ENCODE data around the gene CNNM3. TPM values are rescaled to one million over a fixed set of nuclear protein-coding genes. Genes with fewer than 3 reads are reported as not detected.

Gene CNNM3
- polyA plus RNA-seq, 4 donors: 5.7 to 36.8 (median 11.3) TPM

DNA sequence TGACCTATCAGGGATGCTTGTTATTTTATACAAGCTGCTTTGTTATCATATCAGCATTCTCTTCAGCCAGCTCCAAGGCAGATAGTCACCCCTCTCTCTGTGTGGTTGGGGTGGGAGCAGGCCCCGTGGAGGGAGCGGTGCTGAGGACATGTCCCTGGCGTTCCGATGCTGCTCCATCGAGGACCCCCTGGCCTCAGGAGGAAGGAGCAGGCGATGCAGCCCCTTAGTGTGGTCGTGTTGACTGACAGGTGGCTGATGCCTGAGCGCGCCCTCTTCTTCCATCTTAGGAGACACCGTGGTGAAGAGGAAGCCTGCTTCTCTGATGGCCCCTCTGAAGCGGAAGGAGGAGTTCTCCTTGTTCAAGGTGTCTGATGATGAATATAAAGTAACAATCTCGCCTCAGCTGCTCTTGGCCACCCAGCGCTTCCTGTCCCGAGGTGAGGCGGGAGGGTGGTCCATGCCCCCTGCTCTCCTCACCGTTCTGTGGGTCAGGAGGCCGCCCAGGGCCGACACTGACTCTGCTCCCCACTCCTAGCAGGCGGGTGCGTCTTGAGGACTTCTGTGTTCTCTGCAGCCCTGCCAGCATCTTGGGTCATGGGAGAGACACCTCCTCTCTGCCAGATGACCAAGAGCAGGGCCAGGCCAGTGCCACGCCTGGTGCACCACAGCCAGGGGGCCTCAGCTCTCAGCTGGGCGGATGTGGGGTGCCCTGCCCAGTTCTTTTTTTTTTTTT, 10.6 kb downstream of the CNNM3 start:
- peaks cover 0 to 30% (median 0%) of the 10 kb centered on the region in 3 donors for H3K4me1 ChIP-seq (ENCODE audit: control insufficient read depth in 3 of 3, insufficient read depth in 2 of 3, low read depth in 1 of 3, low read length in 2 of 3)
- no peaks in the 10 kb centered on the region for H3K27me3 ChIP-seq (ENCODE audit: control insufficient read depth in 3 of 3, insufficient read depth in 3 of 3, low read length in 3 of 3)
- no peaks in the 10 kb centered on the region for H3K9me3 ChIP-seq (ENCODE audit: control insufficient read depth in 2 of 2, insufficient read depth in 1 of 2, low read depth in 1 of 2, low read length in 1 of 2)
- 94 to 95% (median 94%) methylated on average over 21 to 22 of the region's 22 CpGs for WGBS, 3 donors
- H3K27ac ChIP-seq (ENCODE audit: low read depth in 1 of 3, low read length in 2 of 3): no peak overlapping the region
- FAIRE-seq (no peak), DNase-seq (no peak)
- H3K4me3 ChIP-seq (ENCODE audit: low read depth in 1 of 3, low read length in 3 of 3): no peak overlapping the region
- H3K36me3 ChIP-seq (ENCODE audit: control insufficient read depth in 3 of 3, insufficient read depth in 2 of 3, low read depth in 1 of 3, low read length in 3 of 3): peaks cover 5 to 90% (median 18%) of the 10 kb centered on the region in 3 donors

DNA sequence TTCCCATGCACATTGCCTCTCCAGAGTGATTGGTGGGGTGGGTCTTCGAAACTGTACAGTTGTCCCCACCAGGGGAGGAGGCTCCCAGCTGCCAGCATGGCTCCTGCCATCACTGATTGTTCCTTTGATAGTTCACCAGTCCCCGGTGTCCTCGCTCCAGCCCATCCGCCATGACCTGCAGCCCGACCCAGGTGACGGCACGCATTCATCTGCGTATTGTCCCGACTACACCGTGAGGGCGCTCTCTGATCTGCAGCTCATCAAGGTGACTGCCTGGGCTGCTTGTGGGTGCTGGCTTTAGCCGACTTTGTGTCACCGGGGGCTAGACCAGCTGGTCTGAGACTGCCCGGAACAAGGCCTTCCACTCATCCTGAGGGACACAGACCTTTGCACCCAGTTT, 12.4 kb downstream of the CNNM3 start:
- no peak overlapping the region for H3K27ac ChIP-seq (ENCODE audit: low read depth in 1 of 3, low read length in 2 of 3)
- 94 to 96% (median 95%) methylated on average over 14 of the region's 14 CpGs for WGBS, 3 donors
- peaks cover 15 to 92% (median 20%) of the 10 kb centered on the region in 3 donors for H3K36me3 ChIP-seq (ENCODE audit: control insufficient read depth in 3 of 3, insufficient read depth in 2 of 3, low read depth in 1 of 3, low read length in 3 of 3)
- H3K27me3 ChIP-seq (ENCODE audit: control insufficient read depth in 3 of 3, insufficient read depth in 3 of 3, low read length in 3 of 3): no peaks in the 10 kb centered on the region
- H3K4me1 ChIP-seq (ENCODE audit: control insufficient read depth in 3 of 3, insufficient read depth in 2 of 3, low read depth in 1 of 3, low read length in 2 of 3): peaks cover 0 to 25% (median 5%) of the 10 kb centered on the region in 3 donors
- no peak overlapping the region for H3K4me3 ChIP-seq (ENCODE audit: low read depth in 1 of 3, low read length in 3 of 3)
- DNase-seq (no peak), FAIRE-seq (no peak)
- no peaks in the 10 kb centered on the region for H3K9me3 ChIP-seq (ENCODE audit: control insufficient read depth in 2 of 2, insufficient read depth in 1 of 2, low read depth in 1 of 2, low read length in 1 of 2)

DNA sequence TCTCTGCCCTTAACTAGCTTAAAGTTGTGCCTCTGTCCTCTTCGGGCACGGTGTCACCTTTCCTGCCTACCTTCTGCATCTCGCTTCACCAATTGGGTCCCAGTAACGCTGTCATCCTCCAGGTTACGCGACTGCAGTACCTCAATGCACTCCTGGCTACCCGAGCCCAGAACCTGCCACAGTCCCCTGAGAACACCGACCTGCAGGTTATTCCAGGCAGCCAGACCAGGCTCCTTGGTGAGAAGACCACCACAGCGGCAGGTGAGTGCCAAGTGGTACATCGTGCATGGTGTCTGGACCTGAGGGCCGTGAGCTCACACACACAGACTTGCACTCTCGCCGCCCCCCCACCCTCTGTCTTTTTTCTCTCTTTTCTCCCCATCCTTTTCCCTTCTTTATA, 12.8 kb downstream of the CNNM3 start:
- Histone ChIP-seq H3K9me3 (ENCODE audit: control insufficient read depth in 2 of 2, insufficient read depth in 1 of 2, low read depth in 1 of 2, low read length in 1 of 2) (no peaks in the 10 kb centered on the region), H3K36me3 (ENCODE audit: control insufficient read depth in 3 of 3, insufficient read depth in 2 of 3, low read depth in 1 of 3, low read length in 3 of 3) (peaks cover 15 to 88% (median 20%) of the 10 kb centered on the region in 3 donors), H3K4me3 (ENCODE audit: low read depth in 1 of 3, low read length in 3 of 3) (no peak overlapping the region), H3K27me3 (ENCODE audit: control insufficient read depth in 3 of 3, insufficient read depth in 3 of 3, low read length in 3 of 3) (no peaks in the 10 kb centered on the region), H3K27ac (ENCODE audit: low read depth in 1 of 3, low read length in 2 of 3) (no peak overlapping the region), H3K4me1 (ENCODE audit: control insufficient read depth in 3 of 3, insufficient read depth in 2 of 3, low read depth in 1 of 3, low read length in 2 of 3) (peaks cover 0 to 22% (median 5%) of the 10 kb centered on the region in 3 donors)
- 96 to 97% (median 97%) methylated on average over 13 of the region's 13 CpGs for WGBS, 3 donors
- FAIRE-seq: no peak
- DNase-seq: no peak

DNA sequence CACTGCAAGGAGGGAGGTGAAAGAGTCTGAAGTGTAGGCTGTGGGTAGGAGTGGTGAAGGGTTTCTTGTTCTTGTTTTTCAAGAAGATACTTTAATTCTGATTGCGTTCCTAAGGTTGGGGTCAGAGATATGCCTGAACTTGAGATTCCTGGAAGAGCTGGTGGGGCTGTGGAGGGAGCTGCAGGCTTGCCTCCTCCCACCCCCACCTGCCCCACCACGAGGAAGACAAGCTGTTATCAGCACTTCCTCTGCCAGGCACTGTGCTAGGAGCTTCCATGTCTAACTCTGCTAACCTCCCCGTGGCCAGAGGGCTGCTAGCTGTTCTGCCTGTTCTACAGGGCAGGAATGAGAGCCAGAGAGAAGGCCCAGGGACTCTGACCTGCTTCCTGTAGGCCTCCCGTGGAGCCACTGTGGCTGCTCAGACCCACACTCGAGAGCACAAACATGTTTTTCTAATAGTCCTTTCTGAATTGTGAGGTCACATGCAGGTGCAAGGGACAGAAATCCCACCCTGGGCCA, 14.0 kb downstream of the CNNM3 start:
- H3K36me3 ChIP-seq (ENCODE audit: control insufficient read depth in 3 of 3, insufficient read depth in 2 of 3, low read depth in 1 of 3, low read length in 3 of 3): peaks cover 18 to 80% (median 20%) of the 10 kb centered on the region in 3 donors
- no peak for DNase-seq
- no peak overlapping the region for H3K27ac ChIP-seq (ENCODE audit: low read depth in 1 of 3, low read length in 2 of 3)
- H3K4me1 ChIP-seq (ENCODE audit: control insufficient read depth in 3 of 3, insufficient read depth in 2 of 3, low read depth in 1 of 3, low read length in 2 of 3): peaks cover 0 to 13% (median 5%) of the 10 kb centered on the region in 3 donors
- H3K4me3 ChIP-seq (ENCODE audit: low read depth in 1 of 3, low read length in 3 of 3): no peak overlapping the region
- no peak for FAIRE-seq
- 44 to 58% (median 46%) methylated on average over 5 of the region's 5 CpGs for WGBS, 3 donors
- no peaks in the 10 kb centered on the region for H3K9me3 ChIP-seq (ENCODE audit: control insufficient read depth in 2 of 2, insufficient read depth in 1 of 2, low read depth in 1 of 2, low read length in 1 of 2)
- no peaks in the 10 kb centered on the region for H3K27me3 ChIP-seq (ENCODE audit: control insufficient read depth in 3 of 3, insufficient read depth in 3 of 3, low read length in 3 of 3)

DNA sequence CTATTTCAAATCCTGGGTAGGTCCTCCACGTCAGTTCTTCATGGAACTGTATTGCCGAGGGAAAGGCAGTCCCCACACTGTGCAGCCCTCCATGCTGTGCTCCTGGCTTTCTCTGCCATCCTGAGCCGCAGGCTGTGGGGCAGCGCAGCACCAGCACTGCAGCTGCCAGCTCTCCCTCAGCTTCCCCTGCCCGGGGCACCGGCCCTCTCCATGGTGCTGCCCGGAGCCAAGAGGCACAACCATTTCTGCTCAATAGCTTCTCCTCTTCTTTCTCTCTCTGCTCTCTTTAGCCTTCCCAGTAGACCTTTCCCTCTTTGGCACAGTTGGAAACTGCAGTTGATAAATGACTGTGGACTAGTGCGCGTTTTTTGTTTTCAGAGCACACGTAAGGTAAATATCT, 15.6 kb downstream of the CNNM3 start:
- DNase-seq: no peak
- Histone ChIP-seq H3K4me3 (ENCODE audit: low read depth in 1 of 3, low read length in 3 of 3) (no peak overlapping the region), H3K27ac (ENCODE audit: low read depth in 1 of 3, low read length in 2 of 3) (peak overlapping the region in 1 of 3 donors; percentile 26), H3K4me1 (ENCODE audit: control insufficient read depth in 3 of 3, insufficient read depth in 2 of 3, low read depth in 1 of 3, low read length in 2 of 3) (peaks cover 0 to 13% (median 5%) of the 10 kb centered on the region in 3 donors), H3K9me3 (ENCODE audit: control insufficient read depth in 2 of 2, insufficient read depth in 1 of 2, low read depth in 1 of 2, low read length in 1 of 2) (no peaks in the 10 kb centered on the region), H3K27me3 (ENCODE audit: control insufficient read depth in 3 of 3, insufficient read depth in 3 of 3, low read length in 3 of 3) (no peaks in the 10 kb centered on the region), H3K36me3 (ENCODE audit: control insufficient read depth in 3 of 3, insufficient read depth in 2 of 3, low read depth in 1 of 3, low read length in 3 of 3) (peaks cover 14 to 69% (median 19%) of the 10 kb centered on the region in 3 donors)
- WGBS, 3 donors: 77 to 85% (median 83%) methylated on average over 10 of the region's 10 CpGs
- FAIRE-seq: no peak

DNA sequence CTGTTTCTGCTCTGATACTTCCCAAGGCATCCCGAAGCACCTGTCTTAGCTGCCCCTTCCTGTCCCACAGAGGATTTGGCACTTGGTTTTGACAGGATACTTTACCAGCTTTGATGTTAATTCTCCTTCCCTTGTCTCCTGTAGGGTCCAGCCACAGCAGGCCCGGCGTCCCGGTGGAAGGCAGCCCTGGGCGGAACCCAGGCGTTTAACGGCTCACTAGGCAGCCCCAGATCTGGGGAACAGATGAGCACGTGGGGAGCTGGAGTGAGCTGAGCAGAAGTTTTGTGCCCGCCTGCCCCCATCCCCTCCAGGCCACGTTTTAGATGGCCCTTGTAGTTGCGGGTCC, 16.3 kb downstream of the CNNM3 start:
- peak overlapping the region in 1 of 3 donors; percentile 14 for H3K27ac ChIP-seq (ENCODE audit: low read depth in 1 of 3, low read length in 2 of 3)
- peaks cover 14 to 65% (median 16%) of the 10 kb centered on the region in 3 donors for H3K36me3 ChIP-seq (ENCODE audit: control insufficient read depth in 3 of 3, insufficient read depth in 2 of 3, low read depth in 1 of 3, low read length in 3 of 3)
- no peak overlapping the region for H3K4me3 ChIP-seq (ENCODE audit: low read depth in 1 of 3, low read length in 3 of 3)
- H3K4me1 ChIP-seq (ENCODE audit: control insufficient read depth in 3 of 3, insufficient read depth in 2 of 3, low read depth in 1 of 3, low read length in 2 of 3): peaks cover 0 to 13% (median 5%) of the 10 kb centered on the region in 3 donors
- DNase-seq (no peak), FAIRE-seq (no peak)
- H3K9me3 ChIP-seq (ENCODE audit: control insufficient read depth in 2 of 2, insufficient read depth in 1 of 2, low read depth in 1 of 2, low read length in 1 of 2): no peaks in the 10 kb centered on the region
- no peaks in the 10 kb centered on the region for H3K27me3 ChIP-seq (ENCODE audit: control insufficient read depth in 3 of 3, insufficient read depth in 3 of 3, low read length in 3 of 3)
- 69 to 77% (median 74%) methylated on average over 11 of the region's 11 CpGs for WGBS, 3 donors

DNA sequence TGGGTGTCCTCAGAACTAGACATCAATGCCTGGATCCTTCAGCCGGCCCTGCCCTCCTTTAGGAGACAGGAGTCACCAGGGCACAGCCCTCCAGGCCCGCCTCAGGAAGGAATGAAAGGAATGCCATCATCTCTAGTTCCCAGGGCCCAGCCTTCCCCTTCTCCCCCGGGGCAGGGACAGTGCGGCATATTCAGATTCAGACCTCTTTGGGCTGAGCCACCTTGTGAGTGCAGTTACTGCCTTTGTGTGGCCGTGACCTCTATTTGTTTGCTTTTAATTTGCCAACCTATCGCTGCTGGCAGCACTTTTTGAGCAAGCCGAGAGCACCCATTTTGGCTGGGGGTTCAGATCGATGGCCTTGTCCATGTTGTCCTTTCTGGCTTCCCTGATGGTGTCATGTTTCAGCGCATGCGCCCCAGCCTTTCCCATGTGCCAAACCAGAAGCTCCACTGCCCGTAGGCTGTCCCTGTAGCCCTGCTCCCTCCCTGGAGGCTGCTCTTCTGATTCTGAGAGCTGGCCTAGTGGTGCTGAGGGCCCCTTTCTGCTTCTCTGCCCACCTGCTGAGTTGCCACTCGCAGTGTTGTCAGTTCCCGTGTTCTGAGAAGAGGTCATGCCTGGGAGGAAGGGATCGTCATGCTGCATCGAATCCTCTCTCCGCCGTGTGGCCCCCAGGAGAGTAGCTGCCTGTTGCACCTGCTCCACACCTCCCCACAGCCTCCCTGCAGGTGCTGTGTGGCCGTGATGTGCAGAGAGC, 16.9 kb downstream of the CNNM3 start:
- no peak for FAIRE-seq
- peak overlapping the region in 2 of 3 donors; percentile 52 to 63 for H3K27ac ChIP-seq (ENCODE audit: low read depth in 1 of 3, low read length in 2 of 3)
- H3K9me3 ChIP-seq (ENCODE audit: control insufficient read depth in 2 of 2, insufficient read depth in 1 of 2, low read depth in 1 of 2, low read length in 1 of 2): no peaks in the 10 kb centered on the region
- WGBS, 3 donors: 49 to 52% (median 50%) methylated on average over 18 of the region's 18 CpGs
- H3K36me3 ChIP-seq (ENCODE audit: control insufficient read depth in 3 of 3, insufficient read depth in 2 of 3, low read depth in 1 of 3, low read length in 3 of 3): peaks cover 11 to 65% (median 14%) of the 10 kb centered on the region in 3 donors
- DNase-seq: peak in 1 of 2 donors; percentile 63
- peaks cover 0 to 13% (median 5%) of the 10 kb centered on the region in 3 donors for H3K4me1 ChIP-seq (ENCODE audit: control insufficient read depth in 3 of 3, insufficient read depth in 2 of 3, low read depth in 1 of 3, low read length in 2 of 3)
- H3K4me3 ChIP-seq (ENCODE audit: low read depth in 1 of 3, low read length in 3 of 3): no peak overlapping the region
- no peaks in the 10 kb centered on the region for H3K27me3 ChIP-seq (ENCODE audit: control insufficient read depth in 3 of 3, insufficient read depth in 3 of 3, low read length in 3 of 3)

DNA sequence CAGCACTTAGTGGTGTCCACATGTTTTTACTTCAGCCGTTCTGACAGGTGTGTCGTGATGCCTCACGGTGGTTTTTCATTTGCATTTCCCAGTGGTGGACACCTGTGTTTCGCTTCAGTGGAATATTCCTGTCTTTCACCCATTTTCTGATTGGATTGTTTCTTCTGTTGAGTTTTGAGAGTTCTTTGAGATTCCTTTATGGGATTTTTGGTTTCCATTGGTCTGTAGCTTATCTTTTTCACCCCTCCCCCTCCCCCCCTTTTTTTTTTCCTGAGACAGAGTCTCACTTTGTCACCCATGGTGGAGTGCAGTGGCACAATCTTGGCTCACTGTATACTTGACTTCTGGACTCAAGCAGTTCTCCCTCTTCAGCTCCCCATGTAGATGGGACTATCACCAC, 19.8 kb downstream of the CNNM3 start:
- peaks cover 6 to 63% (median 14%) of the 10 kb centered on the region in 3 donors for H3K36me3 ChIP-seq (ENCODE audit: control insufficient read depth in 3 of 3, insufficient read depth in 2 of 3, low read depth in 1 of 3, low read length in 3 of 3)
- no peak for FAIRE-seq
- H3K27me3 ChIP-seq (ENCODE audit: control insufficient read depth in 3 of 3, insufficient read depth in 3 of 3, low read length in 3 of 3): no peaks in the 10 kb centered on the region
- H3K27ac ChIP-seq (ENCODE audit: low read depth in 1 of 3, low read length in 2 of 3): no peak overlapping the region
- DNase-seq: peak in 1 of 2 donors; percentile 54
- H3K9me3 ChIP-seq (ENCODE audit: control insufficient read depth in 2 of 2, insufficient read depth in 1 of 2, low read depth in 1 of 2, low read length in 1 of 2): no peaks in the 10 kb centered on the region
- WGBS, 3 donors: 67 to 85% (median 69%) methylated on average over 4 of the region's 4 CpGs
- H3K4me1 ChIP-seq (ENCODE audit: control insufficient read depth in 3 of 3, insufficient read depth in 2 of 3, low read depth in 1 of 3, low read length in 2 of 3): peaks cover 0 to 16% (median 5%) of the 10 kb centered on the region in 3 donors
- no peak overlapping the region for H3K4me3 ChIP-seq (ENCODE audit: low read depth in 1 of 3, low read length in 3 of 3)
